GM13976 (cell line): ENCODE results near the gene TOM1.

Source experiments
- DNase-seq: peaks from one replicate; pipeline ENCODE4 v3.0.0; 2012; ENCODE audit warnings: low spot score
- in situ Hi-C: fragments of 300-500 bp; cut with MboI; formaldehyde crosslinking; loops from one replicate; pipeline ENCODE4 v1.12.0; 2022; ENCODE audit warnings: low sequenced_read_pairs, mixed read lengths, inconsistent platforms; ENCODE audit not compliant: unreplicated experiment
- TF ChIP-seq, protein P1 (sequence below): IDR thresholded peaks from 2 replicates; pipeline ENCODE4 v1.5.1; 2012; ENCODE audit warnings: borderline replicate concordance, mild to moderate bottlenecking; ENCODE audit not compliant: insufficient read depth; ENCODE audit errors: extremely low read depth, missing control alignments, control extremely low read depth

The TOM1 gene

DNA sequence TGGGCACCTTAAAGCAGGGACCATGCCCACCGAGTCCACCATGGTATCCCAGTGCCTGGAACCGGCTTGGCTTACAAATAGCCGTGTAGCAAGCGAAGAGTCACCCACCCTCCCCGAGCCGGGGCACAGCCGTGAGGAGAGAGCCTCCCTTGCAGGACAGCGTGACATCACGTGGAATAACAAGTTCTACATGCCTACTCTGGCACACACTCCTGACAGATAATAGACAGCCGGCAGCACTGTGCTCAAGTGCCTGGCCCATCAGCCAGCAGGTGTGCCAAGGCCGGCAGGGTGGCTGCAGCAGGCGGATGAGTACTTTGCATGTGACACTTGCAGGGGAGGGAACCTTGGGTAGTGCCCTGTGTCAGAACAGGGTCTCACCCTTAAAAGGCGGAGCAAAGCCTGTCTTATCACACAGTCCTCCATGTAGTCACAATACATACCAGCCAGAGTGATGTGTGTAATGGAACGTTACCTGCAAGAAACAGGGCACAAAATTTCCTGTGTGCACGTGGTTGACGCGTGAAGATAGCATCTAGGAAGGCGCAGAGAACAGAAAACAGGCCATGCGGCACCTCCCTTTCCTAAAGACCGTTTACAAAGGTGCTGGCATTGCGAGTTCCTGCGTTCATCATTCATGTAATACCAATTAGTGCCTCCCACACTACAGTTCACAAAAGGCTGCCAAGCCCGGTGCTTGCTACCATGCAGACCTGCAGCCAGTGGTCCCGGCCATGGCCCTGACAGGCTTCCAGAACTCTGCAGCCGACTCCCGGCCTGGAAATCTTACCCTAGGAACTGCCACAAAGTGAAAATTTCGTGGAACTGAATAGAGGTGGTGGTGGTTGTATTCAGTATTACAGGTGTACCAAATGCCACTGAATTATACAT, 16.4 kb downstream of the TOM1 start:
- DNase-seq: no peak
- in situ Hi-C loops: no loop called here
- TF ChIP-seq, protein P1, sequence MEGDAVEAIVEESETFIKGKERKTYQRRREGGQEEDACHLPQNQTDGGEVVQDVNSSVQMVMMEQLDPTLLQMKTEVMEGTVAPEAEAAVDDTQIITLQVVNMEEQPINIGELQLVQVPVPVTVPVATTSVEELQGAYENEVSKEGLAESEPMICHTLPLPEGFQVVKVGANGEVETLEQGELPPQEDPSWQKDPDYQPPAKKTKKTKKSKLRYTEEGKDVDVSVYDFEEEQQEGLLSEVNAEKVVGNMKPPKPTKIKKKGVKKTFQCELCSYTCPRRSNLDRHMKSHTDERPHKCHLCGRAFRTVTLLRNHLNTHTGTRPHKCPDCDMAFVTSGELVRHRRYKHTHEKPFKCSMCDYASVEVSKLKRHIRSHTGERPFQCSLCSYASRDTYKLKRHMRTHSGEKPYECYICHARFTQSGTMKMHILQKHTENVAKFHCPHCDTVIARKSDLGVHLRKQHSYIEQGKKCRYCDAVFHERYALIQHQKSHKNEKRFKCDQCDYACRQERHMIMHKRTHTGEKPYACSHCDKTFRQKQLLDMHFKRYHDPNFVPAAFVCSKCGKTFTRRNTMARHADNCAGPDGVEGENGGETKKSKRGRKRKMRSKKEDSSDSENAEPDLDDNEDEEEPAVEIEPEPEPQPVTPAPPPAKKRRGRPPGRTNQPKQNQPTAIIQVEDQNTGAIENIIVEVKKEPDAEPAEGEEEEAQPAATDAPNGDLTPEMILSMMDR: no peak

DNA sequence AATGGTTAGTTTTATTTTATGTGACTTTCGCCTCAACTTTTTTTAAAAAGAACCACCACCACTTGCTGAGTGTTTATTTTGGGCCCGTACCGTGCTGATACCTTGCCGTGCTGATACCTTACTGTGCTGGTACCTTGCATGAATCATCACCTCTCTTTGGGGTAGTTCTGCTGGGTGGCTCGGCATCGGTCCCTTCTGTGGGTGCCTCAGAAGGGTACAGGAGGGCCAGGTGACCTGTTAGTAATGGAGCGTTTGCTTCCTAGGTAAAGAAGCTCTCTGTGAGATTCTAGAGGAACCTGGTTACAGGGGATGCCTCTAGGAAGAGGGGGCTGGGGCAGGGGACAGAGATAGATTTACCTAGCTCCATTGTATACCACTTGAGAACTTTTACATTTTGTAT, 17.1 kb downstream of the TOM1 start:
- TF ChIP-seq, protein P1: no peak
- in situ Hi-C loops: no loop called here
- no peak for DNase-seq

DNA sequence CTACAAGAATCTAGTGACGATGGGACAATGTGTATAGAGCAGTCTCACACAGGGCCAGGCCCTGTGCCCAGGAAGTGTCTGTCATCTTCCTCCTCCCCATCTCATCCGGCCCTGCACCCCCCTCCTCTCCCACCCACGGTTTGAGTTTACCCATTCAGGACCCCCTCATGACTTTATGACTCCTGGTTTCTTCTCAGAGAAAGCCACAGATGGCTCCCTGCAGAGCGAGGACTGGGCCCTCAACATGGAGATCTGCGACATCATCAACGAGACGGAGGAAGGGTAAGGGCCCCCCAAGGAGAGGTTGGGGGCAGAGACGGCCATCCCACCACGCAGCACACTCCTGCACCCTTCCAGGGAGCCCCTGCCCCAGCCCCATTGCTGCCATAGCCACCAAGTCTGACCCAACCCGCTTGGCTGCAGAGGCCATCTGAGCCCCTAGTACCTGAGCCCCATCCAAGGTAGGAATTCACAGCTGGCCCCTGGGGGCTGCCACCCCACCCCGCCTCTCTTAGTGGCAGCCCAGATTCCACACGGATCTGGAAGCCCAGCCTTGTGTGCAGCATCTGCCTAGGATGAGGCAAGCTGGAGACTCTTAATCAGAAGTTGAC, 18.1 kb downstream of the TOM1 start:
- TF ChIP-seq, protein P1: no peak
- in situ Hi-C loops: no loop called here
- DNase-seq: no peak

DNA sequence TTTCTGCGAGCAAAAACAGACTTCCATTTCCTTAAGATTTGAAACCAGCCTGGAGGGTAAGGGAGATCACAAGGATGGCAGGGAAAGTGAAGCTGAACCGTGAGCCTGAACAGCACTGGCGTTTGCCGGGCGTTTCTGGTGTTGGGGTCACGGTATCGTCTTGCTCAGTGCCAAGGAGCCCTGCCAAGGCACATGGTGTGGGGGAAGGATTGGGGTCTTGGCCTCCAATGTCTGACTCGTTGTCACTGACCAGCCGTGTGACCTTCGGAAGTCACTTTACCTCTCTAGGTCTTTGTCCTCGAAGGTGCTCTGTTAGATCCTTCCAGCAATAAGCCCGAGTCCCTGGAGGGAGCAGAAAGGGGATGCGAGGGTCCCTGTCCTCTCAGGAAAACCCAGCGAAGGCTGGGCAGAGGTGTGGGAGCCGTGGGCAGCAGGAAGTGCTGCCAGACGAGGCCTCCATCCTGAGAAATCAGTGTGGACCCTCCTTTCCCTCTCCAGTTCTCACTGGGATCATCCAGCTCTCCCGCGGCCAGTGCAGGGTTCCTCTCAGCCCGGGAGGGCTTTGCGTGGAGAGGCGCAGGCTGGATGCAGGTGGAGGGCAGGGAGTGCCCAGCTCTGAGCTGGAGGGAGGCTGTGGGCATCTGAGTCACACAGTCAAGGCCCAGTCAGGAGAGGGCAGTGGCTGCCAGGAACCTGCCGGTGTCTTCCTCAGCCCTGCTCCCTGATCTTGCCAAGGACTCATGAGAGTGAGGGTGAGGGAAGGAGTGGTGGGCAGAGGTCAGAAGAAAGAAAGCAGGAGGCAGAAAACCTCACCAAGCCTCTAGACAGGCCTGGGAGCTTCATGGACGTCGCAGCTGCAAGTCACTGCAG, 18.9 kb downstream of the TOM1 start:
- in situ Hi-C loops: no loop called here
- DNase-seq: no peak
- TF ChIP-seq, protein P1: no peak

DNA sequence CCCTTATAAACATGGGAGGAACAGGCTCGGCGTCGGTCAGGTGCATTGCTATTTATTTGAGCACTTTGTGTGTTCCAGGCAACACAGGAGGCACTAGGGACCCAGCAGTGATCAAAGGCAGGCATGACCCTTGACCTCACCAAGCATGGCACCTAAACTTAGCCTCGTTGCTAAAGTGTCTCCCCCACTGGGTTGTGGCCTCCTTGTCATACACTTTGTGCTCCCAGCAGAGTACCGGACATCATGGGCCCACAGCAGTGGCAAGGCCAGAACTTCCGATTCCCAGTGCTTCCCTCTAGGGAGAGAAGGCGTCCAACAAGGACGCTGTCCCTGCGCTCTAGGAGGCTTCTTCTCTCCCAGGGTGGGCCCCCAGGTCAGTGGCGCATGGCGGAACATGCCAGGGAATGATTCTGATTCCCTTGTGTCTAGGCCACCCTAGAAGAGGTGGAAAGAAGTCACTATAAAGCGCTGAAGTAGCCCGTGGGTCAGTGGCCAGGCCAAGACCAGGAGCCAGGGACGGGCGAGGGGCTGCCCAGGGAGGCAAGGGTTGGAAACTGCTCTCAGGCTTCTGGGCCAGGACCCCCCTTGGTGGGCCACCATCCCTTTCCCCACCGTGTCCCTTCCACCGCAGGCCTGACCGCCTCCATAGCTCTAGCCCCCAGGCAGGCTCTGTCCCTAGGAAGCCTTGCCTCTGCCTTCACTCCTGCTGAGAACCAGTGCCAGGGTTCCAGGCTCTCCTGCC, 19.7 kb downstream of the TOM1 start:
- TF ChIP-seq, protein P1: no peak
- DNase-seq: no peak
- in situ Hi-C loops: no loop called here

DNA sequence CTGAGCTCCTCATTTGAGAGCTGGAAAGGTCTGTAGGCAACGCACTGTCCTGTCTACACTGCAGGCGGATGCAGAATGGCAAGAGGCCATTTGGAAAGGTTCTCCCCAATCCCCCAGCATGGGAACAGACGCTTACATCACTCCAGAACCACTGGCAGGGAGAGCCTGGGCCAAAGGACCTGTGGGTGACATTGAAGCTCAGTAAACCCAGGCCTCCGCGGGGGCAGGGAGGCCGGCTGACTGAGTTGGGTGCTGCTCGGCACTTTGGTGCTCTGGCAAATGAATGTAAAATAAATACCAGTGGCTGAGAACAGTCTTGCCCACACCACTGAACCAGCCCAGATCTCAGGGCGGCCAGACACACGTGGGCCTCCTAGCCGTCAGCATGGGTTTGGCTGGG, 22.4 kb downstream of the TOM1 start:
- DNase-seq: no peak

More for the DNA sequence above, 22.4 kb downstream of the TOM1 start:
- in situ Hi-C loops: no loop called here
- TF ChIP-seq, protein P1: no peak
